ENCODE measurements around the gene MIB2.

Gene MIB2

GRCh38 chr1:1598051-1598719 is 17.1 kb upstream of the MIB2 start:
- no peak for DNase-seq (ENCODE audit: low read depth in 2 of 2)

- no peak for DNase-seq (ENCODE audit: low read depth in 2 of 2)
Observed at GRCh38 chr1:1598720-1599029, 16.6 kb upstream of the MIB2 start.

- no peak for DNase-seq (ENCODE audit: low read depth in 2 of 2)
Observed at GRCh38 chr1:1599030-1599934, 16.0 kb upstream of the MIB2 start.

GRCh38 chr1:1599935-1600860 is 15.1 kb upstream of the MIB2 start, which contains the start of gene FNDC10:
FNDC10 (minus strand) TSS chr1:1600135; CDS start chr1:1600015, 120 bp downstream.
- DNase-seq (ENCODE audit: low read depth in 2 of 2): no peak

GRCh38 chr1:1600861-1601563 is 14.3 kb upstream of the MIB2 start:
- DNase-seq (ENCODE audit: low read depth in 2 of 2): no peak

- no peak for DNase-seq (ENCODE audit: low read depth in 2 of 2)
Observed at GRCh38 chr1:1601564-1602303, 13.6 kb upstream of the MIB2 start.

- no peak for DNase-seq (ENCODE audit: low read depth in 2 of 2)
Observed at GRCh38 chr1:1602304-1602967, 12.9 kb upstream of the MIB2 start.

GRCh38 chr1:1602968-1603506 is 12.3 kb upstream of the MIB2 start:
- DNase-seq (ENCODE audit: low read depth in 2 of 2): no peak

GRCh38 chr1:1603671-1604373 is 11.5 kb upstream of the MIB2 start:
- DNase-seq (ENCODE audit: low read depth in 2 of 2): no peak

GRCh38 chr1:1604374-1605033 is 10.8 kb upstream of the MIB2 start:
- DNase-seq (ENCODE audit: low read depth in 2 of 2): no peak

- no peak for DNase-seq (ENCODE audit: low read depth in 2 of 2)
Observed at GRCh38 chr1:1605034-1605591, 10.2 kb upstream of the MIB2 start.

- DNase-seq (ENCODE audit: low read depth in 2 of 2): no peak
Observed at GRCh38 chr1:1605724-1606123, 9.6 kb upstream of the MIB2 start.

GRCh38 chr1:1606232-1606631 is 9.1 kb upstream of the MIB2 start:
- DNase-seq (ENCODE audit: low read depth in 2 of 2): no peak

- no peak for DNase-seq (ENCODE audit: low read depth in 2 of 2)
Observed at GRCh38 chr1:1609822-1610485, 5.3 kb upstream of the MIB2 start.

GRCh38 chr1:1610796-1611195 is 4.5 kb upstream of the MIB2 start:
- no peak for DNase-seq (ENCODE audit: low read depth in 2 of 2)

GRCh38 chr1:1612104-1612400 is 3.2 kb upstream of the MIB2 start:
- no peak for DNase-seq (ENCODE audit: low read depth in 2 of 2)

GRCh38 chr1:1613509-1614082 is 1.7 kb upstream of the MIB2 start:
- DNase-seq (ENCODE audit: low read depth in 2 of 2): no peak

All from activated CD8-positive, alpha-beta memory T cell treated with anti-CD3 and anti-CD28 coated beads for 4 hours (primary cell).